ENCODE results near the gene LCN9.

The LCN9 gene

DNA sequence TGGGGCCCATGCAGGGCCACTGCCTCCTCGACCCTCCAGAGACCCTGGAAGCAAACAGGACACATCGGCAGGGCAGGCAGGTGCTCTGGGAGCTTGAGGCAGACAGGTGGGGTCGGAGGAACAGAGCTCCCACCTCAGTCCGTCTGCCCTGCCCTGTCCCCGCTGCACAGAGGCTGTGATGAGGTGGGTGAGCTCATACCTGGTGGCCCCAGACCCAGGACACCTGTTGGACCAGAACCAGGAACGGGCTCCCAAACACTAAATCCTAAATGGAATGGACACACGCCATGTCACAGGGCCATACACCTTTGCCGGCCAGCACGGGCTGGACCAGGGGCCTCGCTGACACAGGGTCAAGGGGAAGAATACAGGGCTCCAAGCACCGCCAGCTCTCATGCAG is 30.7 kb downstream of the LCN9 start:
- Histone ChIP-seq H3K4me1 (ENCODE audit: insufficient read depth, low read length) (no peaks in the 10 kb centered on the region), H3K9me3 (ENCODE audit: control insufficient read depth, insufficient read depth, low read length) (no peaks in the 10 kb centered on the region), H3K36me3 (ENCODE audit: insufficient read depth, low read length) (no peaks in the 10 kb centered on the region), H3K9ac (ENCODE audit: low read depth, low read length) (no peak overlapping the region)

DNA sequence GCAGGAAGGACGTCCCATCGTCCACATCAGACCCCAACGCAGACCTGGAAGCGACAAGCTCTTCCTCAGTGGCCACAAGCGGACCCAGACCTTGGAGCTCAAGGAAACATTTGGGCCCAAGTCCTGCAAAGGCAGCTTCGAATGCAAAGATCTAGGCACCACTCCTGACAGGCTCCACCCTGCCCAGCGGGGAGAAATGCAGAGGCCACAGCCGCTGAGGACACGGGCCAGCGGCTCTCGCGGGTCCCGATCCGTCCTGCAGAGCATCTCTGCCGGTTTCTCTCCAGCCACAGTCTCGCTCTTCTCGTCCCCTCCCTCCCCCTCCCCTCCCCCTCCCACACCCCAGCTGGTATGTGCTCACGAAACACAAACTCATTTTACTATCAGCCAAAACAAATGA is 31.3 kb downstream of the LCN9 start:
- H3K9me3 ChIP-seq (ENCODE audit: control insufficient read depth, insufficient read depth, low read length): no peaks in the 10 kb centered on the region
- no peaks in the 10 kb centered on the region for H3K4me1 ChIP-seq (ENCODE audit: insufficient read depth, low read length)
- H3K9ac ChIP-seq (ENCODE audit: low read depth, low read length): no peak overlapping the region
- H3K36me3 ChIP-seq (ENCODE audit: insufficient read depth, low read length): no peaks in the 10 kb centered on the region

GRCh38 chr9:135695036-135695435 is 31.9 kb downstream of the LCN9 start:
- Histone ChIP-seq H3K9ac (ENCODE audit: low read depth, low read length) (no peak overlapping the region), H3K9me3 (ENCODE audit: control insufficient read depth, insufficient read depth, low read length) (no peaks in the 10 kb centered on the region), H3K36me3 (ENCODE audit: insufficient read depth, low read length) (no peaks in the 10 kb centered on the region), H3K4me1 (ENCODE audit: insufficient read depth, low read length) (no peaks in the 10 kb centered on the region)

GRCh38 chr9:135695642-135696041 is 32.5 kb downstream of the LCN9 start:
- H3K36me3 ChIP-seq (ENCODE audit: insufficient read depth, low read length): no peaks in the 10 kb centered on the region
- H3K9ac ChIP-seq (ENCODE audit: low read depth, low read length): no peak overlapping the region
- no peaks in the 10 kb centered on the region for H3K4me1 ChIP-seq (ENCODE audit: insufficient read depth, low read length)
- no peaks in the 10 kb centered on the region for H3K9me3 ChIP-seq (ENCODE audit: control insufficient read depth, insufficient read depth, low read length)

GRCh38 chr9:135696446-135696845 is 33.3 kb downstream of the LCN9 start:
- Histone ChIP-seq H3K9me3 (ENCODE audit: control insufficient read depth, insufficient read depth, low read length) (no peaks in the 10 kb centered on the region), H3K36me3 (ENCODE audit: insufficient read depth, low read length) (no peaks in the 10 kb centered on the region), H3K4me1 (ENCODE audit: insufficient read depth, low read length) (no peaks in the 10 kb centered on the region), H3K9ac (ENCODE audit: low read depth, low read length) (no peak overlapping the region)

DNA sequence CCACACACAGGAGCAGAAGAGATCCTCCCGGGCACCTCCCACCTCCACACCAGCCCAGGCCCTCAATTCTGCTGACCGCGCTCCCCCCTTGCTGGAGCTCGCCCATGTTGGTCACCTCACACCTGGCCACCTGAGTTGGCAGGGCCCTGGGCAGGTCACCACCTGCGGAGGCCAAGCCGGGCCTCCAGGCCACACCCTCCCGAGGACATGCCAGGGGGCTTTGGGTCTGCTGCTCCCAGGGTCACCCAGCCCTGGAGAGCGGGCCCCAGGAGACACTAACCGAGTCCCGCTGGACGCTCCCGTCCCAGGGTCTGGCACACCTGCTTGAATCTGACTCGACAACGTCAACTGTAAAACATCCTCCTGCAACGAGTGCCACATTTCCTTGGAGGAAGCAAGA is 34.1 kb downstream of the LCN9 start:
- H3K36me3 ChIP-seq (ENCODE audit: insufficient read depth, low read length): no peaks in the 10 kb centered on the region
- H3K9me3 ChIP-seq (ENCODE audit: control insufficient read depth, insufficient read depth, low read length): no peaks in the 10 kb centered on the region

GRCh38 chr9:135698236-135698635 is 35.1 kb downstream of the LCN9 start:
- Histone ChIP-seq H3K4me1 (ENCODE audit: insufficient read depth, low read length) (no peaks in the 10 kb centered on the region), H3K9me3 (ENCODE audit: control insufficient read depth, insufficient read depth, low read length) (no peaks in the 10 kb centered on the region), H3K36me3 (ENCODE audit: insufficient read depth, low read length) (no peaks in the 10 kb centered on the region), H3K9ac (ENCODE audit: low read depth, low read length) (no peak overlapping the region)

More for the DNA sequence above, 34.1 kb downstream of the LCN9 start:
- Histone ChIP-seq H3K4me1 (ENCODE audit: insufficient read depth, low read length) (no peaks in the 10 kb centered on the region), H3K9ac (ENCODE audit: low read depth, low read length) (no peak overlapping the region)

GRCh38 chr9:135698767-135699166 is 35.7 kb downstream of the LCN9 start:
- Histone ChIP-seq H3K9me3 (ENCODE audit: control insufficient read depth, insufficient read depth, low read length) (no peaks in the 10 kb centered on the region), H3K9ac (ENCODE audit: low read depth, low read length) (no peak overlapping the region), H3K4me1 (ENCODE audit: insufficient read depth, low read length) (no peaks in the 10 kb centered on the region), H3K36me3 (ENCODE audit: insufficient read depth, low read length) (no peaks in the 10 kb centered on the region)

DNA sequence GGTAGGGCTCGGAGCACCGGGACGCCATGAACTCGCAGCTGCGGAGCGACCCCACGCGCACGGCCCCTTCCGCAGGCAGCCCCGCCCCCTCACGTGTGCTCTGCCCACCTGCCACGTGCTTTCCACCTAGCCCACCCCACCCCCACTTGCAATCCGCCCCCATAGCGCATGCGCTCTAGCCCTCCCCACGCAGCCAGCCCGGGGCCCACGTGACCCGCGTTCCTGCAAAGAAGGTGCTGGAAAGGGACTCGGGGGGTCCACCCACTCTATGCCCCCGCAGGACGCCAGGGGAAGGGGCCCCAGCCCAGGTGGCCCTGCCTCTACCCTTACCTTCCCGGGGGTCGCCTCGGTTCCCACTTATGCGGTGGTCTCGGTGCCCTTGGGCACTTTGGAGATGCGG is 36.3 kb downstream of the LCN9 start, which contains the start of gene SOHLH1:
TSS of gene SOHLH1 (minus strand) at position 42 of the 400 bp plus-strand sequence. CDS start at position 28, 14 bp downstream.
- no peaks in the 10 kb centered on the region for H3K9me3 ChIP-seq (ENCODE audit: control insufficient read depth, insufficient read depth, low read length)

DNA sequence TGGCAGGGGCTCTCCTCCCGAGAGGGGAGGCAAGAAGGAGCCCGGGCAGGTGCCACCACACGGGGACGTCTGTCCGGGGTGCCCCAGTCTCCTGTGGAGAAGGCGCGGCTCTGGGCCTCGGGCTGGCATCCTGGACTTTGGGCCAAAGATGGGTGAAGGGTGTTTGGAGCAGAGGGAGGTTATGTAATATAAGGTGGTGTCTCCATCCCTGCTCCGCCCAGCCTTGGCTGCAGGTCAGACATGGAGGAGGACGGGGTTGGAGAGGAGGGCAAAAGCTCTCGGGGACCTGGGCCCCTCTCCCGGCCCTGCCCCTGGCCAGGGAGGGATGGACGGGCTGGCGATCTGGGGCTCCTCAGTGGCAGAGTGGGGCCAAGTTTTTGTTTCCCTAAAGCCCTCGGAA is 37.4 kb downstream of the LCN9 start:
- Histone ChIP-seq H3K4me1 (ENCODE audit: insufficient read depth, low read length) (no peaks in the 10 kb centered on the region), H3K9me3 (ENCODE audit: control insufficient read depth, insufficient read depth, low read length) (no peaks in the 10 kb centered on the region), H3K9ac (ENCODE audit: low read depth, low read length) (no peak overlapping the region), H3K36me3 (ENCODE audit: insufficient read depth, low read length) (no peaks in the 10 kb centered on the region)

More for the DNA sequence above, 36.3 kb downstream of the LCN9 start, which contains the start of gene SOHLH1:
- Histone ChIP-seq H3K36me3 (ENCODE audit: insufficient read depth, low read length) (no peaks in the 10 kb centered on the region), H3K9ac (ENCODE audit: low read depth, low read length) (no peak within 1 kb of the TSS), H3K4me1 (ENCODE audit: insufficient read depth, low read length) (no peaks in the 10 kb centered on the region)

DNA sequence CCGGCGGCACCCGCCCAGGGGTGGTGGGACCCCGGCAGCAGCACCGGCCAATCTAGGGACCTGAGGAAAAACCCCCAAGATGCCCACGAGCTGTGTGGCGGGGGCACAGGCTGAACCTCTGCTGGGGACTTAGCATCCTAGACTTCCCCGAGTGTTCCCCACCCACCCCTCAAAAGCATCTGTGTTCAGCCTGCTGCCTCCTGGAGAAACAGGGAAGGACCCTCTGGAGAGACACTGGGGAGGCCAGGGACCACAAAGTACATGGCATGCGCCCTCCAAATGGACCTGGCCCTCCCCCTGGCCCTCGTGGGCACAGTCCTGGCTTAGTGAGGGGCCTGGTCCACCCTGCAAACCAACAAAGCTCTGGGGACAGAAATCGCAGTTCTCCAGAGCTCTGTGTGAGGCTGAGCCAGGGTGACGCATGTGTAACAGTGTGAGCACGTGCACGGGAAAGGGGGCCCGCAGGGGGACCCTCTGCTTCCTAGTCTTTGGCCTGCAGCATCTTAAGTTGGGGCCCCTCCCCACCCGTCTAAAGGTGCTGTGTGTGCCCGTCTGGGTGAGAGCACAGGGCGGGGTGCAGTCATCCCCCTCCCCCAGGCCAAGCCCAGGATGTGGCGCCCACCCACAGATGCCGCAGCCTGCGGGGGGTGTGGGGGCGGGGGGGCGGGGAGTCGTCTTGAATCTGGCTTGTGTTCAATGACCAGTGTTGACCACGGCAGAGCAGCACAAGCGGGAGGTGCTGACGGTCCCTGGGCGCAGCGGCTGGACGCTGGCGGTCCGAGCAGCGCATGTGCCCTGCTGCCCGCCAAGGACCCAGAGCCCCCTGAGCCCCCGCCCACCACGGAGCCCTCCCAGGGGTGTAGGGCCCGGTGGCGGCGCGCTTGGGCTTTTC is 38.2 kb downstream of the LCN9 start:
- H3K9ac ChIP-seq (ENCODE audit: low read depth, low read length): peak overlapping the region; percentile 56
- no peaks in the 10 kb centered on the region for H3K36me3 ChIP-seq (ENCODE audit: insufficient read depth, low read length)
- no peaks in the 10 kb centered on the region for H3K9me3 ChIP-seq (ENCODE audit: control insufficient read depth, insufficient read depth, low read length)
- no peaks in the 10 kb centered on the region for H3K4me1 ChIP-seq (ENCODE audit: insufficient read depth, low read length)

- Histone ChIP-seq H3K9me3 (ENCODE audit: control insufficient read depth, insufficient read depth, low read length) (no peaks in the 10 kb centered on the region), H3K36me3 (ENCODE audit: insufficient read depth, low read length) (no peaks in the 10 kb centered on the region), H3K9ac (ENCODE audit: low read depth, low read length) (peak within 1 kb of the TSS; percentile 56), H3K4me1 (ENCODE audit: insufficient read depth, low read length) (no peaks in the 10 kb centered on the region)
Observed at GRCh38 chr9:135701959-135702721, 39.0 kb downstream of the LCN9 start, which contains the start of gene KCNT1. KCNT1 (plus strand) TSS chr9:135702185; CDS start chr9:135702259, 74 bp downstream.

DNA sequence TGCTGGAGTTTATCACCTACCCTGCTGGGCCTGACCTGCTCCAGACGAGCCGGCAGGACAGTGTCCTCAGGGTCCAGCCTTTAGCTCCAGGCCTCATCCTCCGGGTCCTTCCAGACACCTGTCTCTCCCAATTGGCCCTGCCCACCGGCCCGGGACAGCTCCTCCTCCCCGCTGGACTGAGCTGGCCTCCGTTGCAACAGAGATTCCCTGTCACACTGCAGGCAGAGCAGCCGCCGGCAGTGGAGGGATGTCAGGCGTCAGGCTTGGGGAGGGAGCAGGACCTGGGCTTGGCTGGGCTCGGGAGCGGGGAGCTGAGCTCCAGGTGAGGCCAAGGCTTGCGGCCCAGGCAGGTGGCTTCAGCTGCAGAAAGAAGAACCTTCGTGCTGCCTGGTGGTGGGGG is 40.6 kb downstream of the LCN9 start:
- Histone ChIP-seq H3K9me3 (ENCODE audit: control insufficient read depth, insufficient read depth, low read length) (no peaks in the 10 kb centered on the region), H3K9ac (ENCODE audit: low read depth, low read length) (no peak overlapping the region), H3K36me3 (ENCODE audit: insufficient read depth, low read length) (no peaks in the 10 kb centered on the region), H3K4me1 (ENCODE audit: insufficient read depth, low read length) (no peaks in the 10 kb centered on the region)

DNA sequence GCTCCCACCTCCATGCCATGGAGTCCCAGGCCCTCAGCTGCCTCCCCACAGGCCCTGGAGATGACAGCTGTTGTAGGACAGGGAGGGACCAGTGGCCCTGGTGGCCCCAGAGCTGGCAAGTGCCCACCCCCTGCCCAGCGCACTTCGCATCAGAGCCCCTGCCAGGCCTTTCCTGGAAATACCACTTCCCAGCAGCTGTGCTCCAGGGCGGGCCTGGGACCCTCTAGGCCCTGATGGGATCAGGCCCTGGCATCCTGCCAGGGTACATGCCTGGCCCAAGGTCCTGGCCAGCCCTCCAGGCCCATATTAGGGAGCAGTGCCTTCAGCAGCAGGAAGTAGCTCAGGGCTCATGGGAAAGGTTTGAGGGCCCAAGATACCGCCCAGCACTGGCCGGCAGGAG is 41.4 kb downstream of the LCN9 start:
- Histone ChIP-seq H3K9ac (ENCODE audit: low read depth, low read length) (no peak overlapping the region), H3K9me3 (ENCODE audit: control insufficient read depth, insufficient read depth, low read length) (no peaks in the 10 kb centered on the region), H3K36me3 (ENCODE audit: insufficient read depth, low read length) (no peaks in the 10 kb centered on the region), H3K4me1 (ENCODE audit: insufficient read depth, low read length) (no peaks in the 10 kb centered on the region)

- no peaks in the 10 kb centered on the region for H3K4me1 ChIP-seq (ENCODE audit: insufficient read depth, low read length)
- no peak overlapping the region for H3K9ac ChIP-seq (ENCODE audit: low read depth, low read length)
- no peaks in the 10 kb centered on the region for H3K36me3 ChIP-seq (ENCODE audit: insufficient read depth, low read length)
- no peaks in the 10 kb centered on the region for H3K9me3 ChIP-seq (ENCODE audit: control insufficient read depth, insufficient read depth, low read length)
Observed at GRCh38 chr9:135705376-135705775, 42.3 kb downstream of the LCN9 start.
